Anterior cingulate cortex (tissue), 58 donors: ENCODE results near the gene SPESP1.
"Not testable (repeated sequence)": the region's sequence is repeated elsewhere in the genome, so short reads cannot be mapped to it uniquely, and the experiment has no call there.

Source experiments
- DNase-seq, 58 donors: peaks; one replicate each; lab custom pipeline; 2025; lab: John Stamatoyannopoulos, UW

The SPESP1 gene

GRCh38 chr15:68958597-68958996, 28.3 kb downstream of the SPESP1 start:
- no peak for DNase-seq

GRCh38 chr15:68962465-68962864, 32.1 kb downstream of the SPESP1 start:
- no peak for DNase-seq

DNA sequence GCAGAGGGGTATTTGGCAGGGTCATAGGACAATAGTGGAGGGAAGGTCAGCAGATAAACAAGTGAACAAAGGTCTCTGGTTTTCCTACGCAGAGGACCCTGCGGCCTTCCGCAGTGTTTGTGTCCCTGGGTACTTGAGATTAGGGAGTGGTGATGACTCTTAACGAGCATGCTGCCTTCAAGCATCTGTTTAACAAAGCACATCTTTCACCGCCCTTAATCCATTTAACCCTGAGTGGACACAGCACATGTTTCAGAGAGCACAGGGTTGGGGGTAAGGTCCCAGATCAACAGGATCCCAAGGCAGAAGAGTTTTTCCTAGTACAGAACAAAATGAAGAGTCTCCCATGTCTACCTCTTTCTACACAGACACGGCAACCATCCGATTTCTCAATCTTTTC, 33.4 kb downstream of the SPESP1 start:
- not testable (repeated sequence) for DNase-seq

DNA sequence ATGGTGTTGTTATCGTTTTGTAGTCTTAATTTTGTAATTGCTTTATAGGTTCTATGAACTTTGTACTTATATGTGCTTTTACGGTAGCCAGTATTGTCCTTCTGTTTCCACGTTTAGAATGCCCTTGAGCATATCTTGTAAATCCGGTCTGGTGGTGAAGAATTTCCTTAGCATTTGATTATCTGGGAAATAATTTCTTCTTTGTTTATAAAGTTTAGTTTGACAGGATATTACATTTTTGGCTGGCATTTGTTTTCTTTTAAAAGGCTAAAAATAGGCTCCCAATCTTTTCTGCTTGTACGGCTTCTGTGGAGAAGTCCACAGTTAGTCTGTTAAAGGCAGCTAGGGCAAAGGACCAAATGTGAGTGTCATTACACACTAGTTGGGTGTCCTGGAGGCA, 36.7 kb downstream of the SPESP1 start:
- no peak for DNase-seq

- no peak for DNase-seq
These were observed 37.6 kb downstream of the SPESP1 start for GRCh38 chr15:68967948-68968347.

GRCh38 chr15:68969298-68969697, 39.0 kb downstream of the SPESP1 start:
- no peak for DNase-seq

DNA sequence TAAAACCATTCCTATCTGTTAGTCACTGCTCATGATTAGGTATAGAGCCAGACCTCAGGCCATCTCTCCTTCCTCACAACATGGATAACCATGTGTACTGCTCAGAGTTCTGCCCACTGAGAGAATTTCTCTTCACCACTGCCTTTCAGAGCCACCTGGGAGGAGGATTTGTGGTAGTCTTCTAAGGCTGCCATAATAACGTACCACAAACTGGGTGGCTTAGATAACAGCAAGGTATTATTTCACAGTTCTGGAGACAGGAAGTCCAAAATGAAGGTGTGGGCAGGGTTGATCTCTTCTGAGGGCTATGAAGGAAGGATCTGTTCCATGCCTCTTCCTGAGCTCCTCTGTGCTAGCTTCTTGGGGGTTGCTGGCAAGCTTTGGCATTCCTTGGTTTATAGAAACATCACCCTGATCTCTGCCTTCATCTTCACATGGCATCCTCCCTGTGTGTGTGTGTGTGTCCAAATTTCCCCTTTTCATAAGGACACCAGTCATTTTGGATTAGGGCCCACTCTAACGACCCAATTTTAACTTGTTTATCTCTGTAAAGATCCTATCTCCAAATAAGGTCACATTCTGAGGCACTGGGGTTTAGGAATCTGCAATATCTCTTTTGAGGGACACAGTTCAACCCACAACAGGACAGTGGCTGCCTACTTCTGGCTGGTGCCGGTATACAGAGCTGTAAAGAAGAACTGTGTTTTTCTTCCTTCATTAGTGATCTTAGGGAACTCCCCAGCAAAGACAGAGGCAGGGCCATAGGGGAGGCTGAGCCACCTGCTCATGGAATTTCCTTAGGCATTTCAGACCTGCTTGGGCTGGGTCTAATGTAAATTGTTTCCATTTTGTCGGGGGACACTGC, 42.1 kb downstream of the SPESP1 start:
- DNase-seq = no peak

- DNase-seq = not testable (repeated sequence)
These were observed 45.4 kb downstream of the SPESP1 start for GRCh38 chr15:68975651-68976160.

GRCh38 chr15:68977426-68977825, 47.1 kb downstream of the SPESP1 start:
- DNase-seq = not testable (repeated sequence)

- DNase-seq = no peak
These were observed 48.7 kb downstream of the SPESP1 start for GRCh38 chr15:68979006-68979405.

- no peak for DNase-seq
These were observed 49.5 kb downstream of the SPESP1 start for GRCh38 chr15:68979816-68980215.

DNA sequence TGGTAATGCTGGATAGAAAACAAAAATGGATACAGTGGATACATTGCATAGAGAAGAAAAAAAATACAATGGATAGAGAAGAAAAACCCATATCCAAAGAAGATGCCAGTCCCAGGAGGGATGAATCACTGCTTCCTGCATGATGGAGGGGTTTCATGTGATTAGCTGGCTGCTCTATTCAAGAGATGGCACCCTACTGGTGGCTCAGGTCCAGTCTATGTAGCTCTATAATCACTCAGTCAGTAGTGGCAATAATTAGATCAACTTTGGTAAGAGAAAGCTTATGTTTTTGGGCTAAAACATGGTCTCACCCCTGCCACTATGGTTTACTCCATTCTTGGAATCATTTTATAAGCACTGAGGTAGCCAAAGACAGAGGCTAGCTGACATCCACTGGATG, 50.5 kb downstream of the SPESP1 start:
- no peak for DNase-seq

DNA sequence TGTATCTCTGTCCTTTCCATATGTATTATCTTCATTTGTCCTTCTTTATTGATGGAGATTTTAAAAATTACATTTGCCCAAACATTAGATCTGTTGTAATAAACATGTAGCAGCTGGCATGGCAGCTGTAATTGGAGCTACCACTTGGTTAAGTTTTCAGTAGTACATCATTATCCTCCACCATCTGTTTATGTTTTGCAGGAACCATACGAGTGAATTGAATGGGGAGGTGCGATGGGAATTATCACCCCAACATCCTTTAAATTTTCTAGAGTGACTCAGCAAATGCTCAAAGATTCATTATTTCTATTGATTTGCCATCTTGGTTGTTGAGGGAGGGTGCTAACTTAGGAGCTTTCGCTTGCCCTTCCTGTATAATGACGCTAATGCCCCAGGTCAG, 51.6 kb downstream of the SPESP1 start:
- DNase-seq = no peak

DNA sequence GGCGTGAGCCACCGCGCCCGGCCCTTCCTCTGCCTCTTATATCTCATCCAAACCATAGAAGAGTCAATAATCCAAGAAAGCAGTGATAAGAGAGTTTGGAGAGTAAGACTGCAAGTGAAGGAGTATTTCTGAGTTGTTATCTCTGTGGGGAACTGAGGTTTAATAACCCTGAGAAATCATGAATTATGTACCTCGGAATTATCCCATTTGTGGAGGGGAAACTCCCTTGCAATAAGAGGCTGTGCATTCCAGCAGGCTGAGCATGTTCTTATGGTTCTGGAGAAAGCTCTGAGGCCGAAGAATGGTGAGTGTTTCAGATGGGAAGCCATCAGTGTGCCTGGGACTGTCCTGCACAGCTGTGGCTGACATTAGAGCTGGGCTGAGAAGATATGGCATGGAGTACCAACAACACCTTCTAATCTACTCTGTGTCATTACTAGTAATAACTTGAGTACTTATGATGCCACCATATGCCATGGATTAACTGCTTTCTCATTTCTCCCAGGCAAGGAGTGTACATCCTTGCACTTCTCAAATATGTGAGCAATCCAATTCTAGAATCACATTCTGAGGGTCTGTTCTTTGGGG, 52.7 kb downstream of the SPESP1 start:
- DNase-seq = no peak

DNA sequence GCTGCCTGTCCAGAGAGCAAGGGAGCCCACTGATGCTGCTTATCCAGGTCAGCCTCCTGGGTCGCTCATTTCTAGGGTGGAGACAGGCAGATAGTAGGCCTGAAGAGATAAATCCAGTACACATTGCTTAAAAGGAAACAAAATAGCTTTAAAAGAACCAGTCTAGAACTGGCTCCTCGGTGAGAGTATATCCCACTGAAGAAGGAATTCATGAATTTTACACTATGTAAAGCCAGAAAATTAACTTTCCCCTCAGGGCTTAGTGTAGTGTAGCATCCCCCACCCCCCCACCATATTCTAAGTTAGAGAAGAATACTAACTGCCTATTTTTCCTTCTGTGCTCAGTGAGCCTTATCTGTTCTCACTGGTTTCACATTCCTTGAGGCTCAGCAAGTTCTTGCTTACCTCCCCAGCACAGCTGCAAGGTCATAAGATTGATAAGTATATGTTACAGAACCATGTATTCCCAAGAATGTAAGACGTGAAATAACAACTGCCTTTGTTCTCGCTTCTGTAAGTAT, 53.7 kb downstream of the SPESP1 start:
- no peak for DNase-seq

GRCh38 chr15:68984586-68984985, 54.3 kb downstream of the SPESP1 start:
- DNase-seq = no peak

- no peak for DNase-seq
These were observed 55.1 kb downstream of the SPESP1 start for GRCh38 chr15:68985361-68985891.

DNA sequence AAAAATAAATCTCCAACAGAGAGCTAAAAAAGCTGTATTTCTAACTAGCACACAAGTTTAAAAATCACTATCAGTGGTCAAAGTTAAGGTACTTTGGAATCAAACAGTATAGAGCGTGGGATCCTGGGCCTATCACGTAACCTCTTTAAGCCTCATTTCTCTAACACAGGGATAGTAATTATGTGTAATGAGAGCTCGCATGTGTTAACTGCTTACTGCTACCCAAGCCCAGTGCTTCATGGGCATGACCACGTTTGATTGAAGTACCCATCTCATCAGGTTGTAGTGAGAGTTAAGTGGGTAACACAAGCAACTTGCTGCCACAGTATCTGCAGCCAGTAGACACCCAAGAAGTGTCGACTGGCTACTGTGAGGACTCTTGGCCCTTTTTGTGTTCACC, 56.0 kb downstream of the SPESP1 start:
- DNase-seq = no peak

DNA sequence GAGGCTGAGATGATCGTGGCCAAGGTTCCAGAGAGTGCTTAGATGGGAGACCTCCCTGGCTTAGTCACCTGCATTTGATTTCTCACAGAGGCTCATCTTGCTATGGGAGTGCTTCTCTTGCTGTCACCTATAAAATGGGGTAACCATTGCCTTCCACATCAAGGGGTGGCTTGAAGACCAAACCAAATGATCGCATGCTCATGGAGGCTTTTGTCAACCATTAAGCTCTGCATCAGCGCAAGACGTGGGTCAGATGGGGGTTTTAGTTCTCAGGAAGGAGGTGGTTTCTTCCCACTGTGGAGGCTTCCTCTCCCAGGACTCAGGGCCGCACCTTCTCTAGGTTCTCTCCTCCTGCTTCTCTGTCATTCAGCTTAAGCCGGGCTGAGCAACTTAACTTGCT, 56.8 kb downstream of the SPESP1 start:
- DNase-seq = no peak

GRCh38 chr15:68987676-68988075, 57.4 kb downstream of the SPESP1 start:
- DNase-seq = no peak

GRCh38 chr15:68989541-68990230, 59.4 kb downstream of the SPESP1 start:
- no peak for DNase-seq
